Measurements from ENCODE around the gene ABTB2.

DNA sequence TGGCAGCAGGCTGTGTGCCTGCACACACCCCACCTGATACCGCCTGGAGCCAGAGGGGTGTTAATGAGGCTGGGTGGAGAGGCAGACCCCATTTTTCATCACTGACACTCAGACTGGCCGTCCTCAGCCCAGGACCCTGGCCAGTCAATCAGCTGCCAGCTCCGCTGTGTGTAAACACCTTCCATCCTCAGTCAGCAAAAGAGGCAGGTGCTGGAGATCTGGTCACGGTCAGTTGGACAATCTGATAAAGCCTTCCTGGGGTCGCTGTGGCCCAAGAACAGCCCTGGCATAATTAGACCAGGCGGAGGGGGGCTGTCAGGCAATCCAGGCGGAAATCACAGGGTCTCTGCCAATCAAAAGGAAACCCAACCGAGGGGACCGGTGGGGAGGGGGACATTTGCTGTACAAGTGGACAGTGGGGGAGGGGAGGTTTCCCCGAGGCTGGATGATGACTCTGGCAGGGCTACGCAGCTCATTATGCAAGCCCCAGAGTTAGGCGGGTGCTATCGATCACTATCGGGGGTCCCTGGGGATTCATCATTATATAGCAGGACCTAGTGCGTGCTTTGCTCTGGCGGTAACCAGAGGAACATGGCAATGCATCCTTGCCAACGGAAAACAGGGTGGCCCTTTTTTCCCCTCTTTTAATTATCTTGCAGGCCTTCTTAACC lies 72.9 kb downstream of the ABTB2 start:
- no peak for TF ChIP-seq POLR2A (IDR thresholded peaks at IDR 0.05; ENCODE audit: low read length)
- TF ChIP-seq GATA1 (IDR thresholded peaks at IDR 0.05; ENCODE audit: low read depth, low read length) = no peak
